OCI-LY1 (cell line): ENCODE data around the gene FRAS1.
"Not testable (repeated sequence)": the region's sequence is repeated elsewhere in the genome, so short reads cannot be mapped to it uniquely, and the experiment has no call there.

Experiments
- CTCF ChIP-seq: fragments of 200-600 bp; sonication (generic), shearing (Covaris generic); IDR thresholded peaks from 2 replicates; pipeline ENCODE4 v1.5.1; 2017; ENCODE audit warnings: mild to moderate bottlenecking, antibody characterized with exemption, low read length, moderate library complexity, mixed read lengths
- EZH2 ChIP-seq: fragments of 200-600 bp; sonication (generic), shearing (Covaris generic); IDR thresholded peaks from 2 replicates; pipeline ENCODE4 v1.8.0; 2017; ENCODE audit warnings: borderline replicate concordance, mixed run types, mild to moderate bottlenecking, antibody characterized with exemption, low read length, moderate library complexity, mixed read lengths

DNA sequence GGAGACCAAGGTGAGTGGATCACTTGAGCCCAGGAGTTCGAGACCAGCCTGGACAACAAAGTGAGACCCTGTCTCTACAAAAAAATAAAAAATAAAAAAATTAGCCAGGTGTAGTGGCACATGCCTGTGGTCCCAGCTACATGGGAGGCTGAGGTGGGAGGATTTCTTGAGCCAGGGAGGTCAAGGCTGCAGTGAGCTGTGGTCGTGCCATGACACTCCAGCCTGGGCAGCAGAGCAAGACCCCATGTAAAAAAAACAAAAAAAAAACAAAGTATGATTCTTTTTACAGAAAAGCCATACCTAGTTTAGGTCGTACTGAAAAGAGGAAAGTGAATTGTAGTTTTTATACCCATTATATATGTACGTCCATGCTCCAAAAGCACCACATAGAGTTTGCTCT is 151.8 kb downstream of the FRAS1 start:
- TF ChIP-seq EZH2, CTCF: not testable (repeated sequence)
